NCI-H1105 (cell line): ENCODE measurements around the gene LCORL.
"Not testable (repeated sequence)": the region's sequence is repeated elsewhere in the genome, so short reads cannot be mapped to it uniquely, and the experiment has no call there.

Source experiments
- DNase-seq: peaks from one replicate; lab custom pipeline; 2025; lab: John Stamatoyannopoulos, UW

The LCORL gene

GRCh38 chr4:17932041-17932440 lies 89.5 kb downstream of the LCORL start:
- DNase-seq = no peak

GRCh38 chr4:17930256-17930655 lies 91.3 kb downstream of the LCORL start:
- no peak for DNase-seq

- DNase-seq = no peak
These were observed 97.4 kb downstream of the LCORL start for GRCh38 chr4:17924189-17924588.

GRCh38 chr4:17921451-17921850 lies 100.1 kb downstream of the LCORL start:
- no peak for DNase-seq

- no peak for DNase-seq
These were observed 100.9 kb downstream of the LCORL start for GRCh38 chr4:17920681-17921080.

GRCh38 chr4:17915439-17915838 lies 106.1 kb downstream of the LCORL start:
- DNase-seq = no peak

GRCh38 chr4:17912011-17912410 lies 109.5 kb downstream of the LCORL start:
- DNase-seq = no peak

- no peak for DNase-seq
These were observed 109.9 kb downstream of the LCORL start for GRCh38 chr4:17911608-17912007.

- DNase-seq = peak; percentile 18
These were observed 123.0 kb downstream of the LCORL start for GRCh38 chr4:17898553-17899055.

GRCh38 chr4:17895481-17895880 lies 126.1 kb downstream of the LCORL start:
- no peak for DNase-seq

- no peak for DNase-seq
These were observed 127.1 kb downstream of the LCORL start for GRCh38 chr4:17894421-17894820.

- DNase-seq = no peak
These were observed 131.9 kb downstream of the LCORL start for GRCh38 chr4:17889692-17890091.

- no peak for DNase-seq
These were observed 137.0 kb downstream of the LCORL start for GRCh38 chr4:17884511-17884910.

- DNase-seq = no peak
These were observed 137.5 kb downstream of the LCORL start for GRCh38 chr4:17884063-17884462.

- DNase-seq = peak; percentile 13
These were observed 143.9 kb downstream of the LCORL start for GRCh38 chr4:17877661-17878060.

- no peak for DNase-seq
These were observed 144.6 kb downstream of the LCORL start for GRCh38 chr4:17876943-17877342.

GRCh38 chr4:17875402-17876070 lies 146.0 kb downstream of the LCORL start:
- DNase-seq = no peak

GRCh38 chr4:17869327-17869726 lies 152.2 kb downstream of the LCORL start:
- DNase-seq = no peak

GRCh38 chr4:17867276-17867675 lies 154.3 kb downstream of the LCORL start:
- DNase-seq = no peak

- no peak for DNase-seq
These were observed 154.7 kb downstream of the LCORL start for GRCh38 chr4:17866810-17867209.

- DNase-seq = no peak
These were observed 155.6 kb downstream of the LCORL start for GRCh38 chr4:17865866-17866363.

- DNase-seq = not testable (repeated sequence)
These were observed 159.6 kb downstream of the LCORL start for GRCh38 chr4:17861906-17862305.

GRCh38 chr4:17859793-17860406 lies 161.7 kb downstream of the LCORL start:
- DNase-seq = no peak

- DNase-seq = no peak
These were observed 167.5 kb downstream of the LCORL start for GRCh38 chr4:17854036-17854435.
